SU-DHL-6 (cell line): ENCODE measurements around the gene DLG1.

Experiments used
- H2AFZ ChIP-seq: fragments of 200-600 bp; sonication (generic); 2 replicates; pipeline ENCODE4 v1.6.1; 2014; ENCODE audit warnings: low read depth, mild to moderate bottlenecking, moderate library complexity, mixed read lengths, antibody characterized with exemption, low read length; ENCODE audit not compliant: severe bottlenecking
- H3F3A ChIP-seq: fragments of 200-600 bp; shearing (Covaris generic); 2 replicates; pipeline ENCODE4 v1.6.0; 2016; ENCODE audit warnings: antibody characterized with exemption, mild to moderate bottlenecking; ENCODE audit not compliant: insufficient read depth
- H3K27ac ChIP-seq: fragments of 200-600 bp; sonication (generic); 2 replicates; pipeline ENCODE4 v1.5.1; 2016; ENCODE audit warnings: low read depth, mild to moderate bottlenecking, low read length, moderate library complexity, mixed read lengths
- H3K27me3 ChIP-seq: fragments of 200-600 bp; sonication (generic), shearing (Covaris generic); 2 replicates; pipeline ENCODE4 v1.6.0; 2014; ENCODE audit warnings: mild to moderate bottlenecking, low read length
- H3K36me3 ChIP-seq: fragments of 200-600 bp; sonication (generic); 2 replicates; pipeline ENCODE4 v1.6.1; 2014; ENCODE audit warnings: mild to moderate bottlenecking, low read length, mixed read lengths
- H3K4me2 ChIP-seq: fragments of 300-600, 200-600 bp; shearing (Covaris generic), sonication (generic); 2 replicates; pipeline ENCODE4 v1.6.0; 2014; ENCODE audit warnings: low read length, low read depth, mild to moderate bottlenecking; ENCODE audit not compliant: poor library complexity, severe bottlenecking
- H3K4me3 ChIP-seq: fragments of 200-600 bp; sonication (generic); 2 replicates; pipeline ENCODE4 v1.5.1; 2014; ENCODE audit warnings: antibody characterized with exemption, low read length, mild to moderate bottlenecking, mixed read lengths; ENCODE audit not compliant: insufficient read depth, poor library complexity, severe bottlenecking
- H3K79me2 ChIP-seq: fragments of 200-600 bp; sonication (generic); 2 replicates; pipeline ENCODE4 v1.6.1; 2014; ENCODE audit warnings: mild to moderate bottlenecking, low read length, moderate library complexity; ENCODE audit not compliant: insufficient read depth
- H3K9ac ChIP-seq: fragments of 200-600 bp; sonication (generic); 2 replicates; pipeline ENCODE4 v1.7.0; 2014; ENCODE audit warnings: mild to moderate bottlenecking, low read length
- H3K9me2 ChIP-seq: fragments of 200-600 bp; sonication (generic); replicated peaks from 2 replicates; pipeline ENCODE4 v1.6.1; 2014; ENCODE audit warnings: low read length; ENCODE audit not compliant: insufficient read depth
- H3K9me3 ChIP-seq: fragments of 200-600 bp; sonication (generic); 2 replicates; pipeline ENCODE4 v1.6.1; 2014; ENCODE audit warnings: low read length, mixed read lengths; ENCODE audit not compliant: insufficient read depth
- H4K20me1 ChIP-seq: fragments of 200-600 bp; sonication (generic); 2 replicates; pipeline ENCODE4 v1.6.1; 2014; ENCODE audit warnings: low read depth, mild to moderate bottlenecking, antibody characterized with exemption, low read length, moderate library complexity, mixed read lengths
- EZH2phosphoT487 ChIP-seq: fragments of 200-600 bp; sonication (generic), shearing (Covaris generic); conservative IDR thresholded peaks from 2 replicates; pipeline ENCODE4 v1.6.1; 2018; ENCODE audit warnings: mild to moderate bottlenecking, antibody characterized with exemption, low read length, moderate library complexity, mixed read lengths
- TF ChIP-seq, protein P1 (sequence below): fragments of 200-600 bp; sonication (generic); IDR thresholded peaks from one replicate; pipeline ENCODE4 v1.5.1; 2017; ENCODE audit warnings: antibody characterized with exemption, mild to moderate bottlenecking, low read length, moderate library complexity; ENCODE audit not compliant: insufficient read depth, poor library complexity, severe bottlenecking

Gene DLG1

DNA sequence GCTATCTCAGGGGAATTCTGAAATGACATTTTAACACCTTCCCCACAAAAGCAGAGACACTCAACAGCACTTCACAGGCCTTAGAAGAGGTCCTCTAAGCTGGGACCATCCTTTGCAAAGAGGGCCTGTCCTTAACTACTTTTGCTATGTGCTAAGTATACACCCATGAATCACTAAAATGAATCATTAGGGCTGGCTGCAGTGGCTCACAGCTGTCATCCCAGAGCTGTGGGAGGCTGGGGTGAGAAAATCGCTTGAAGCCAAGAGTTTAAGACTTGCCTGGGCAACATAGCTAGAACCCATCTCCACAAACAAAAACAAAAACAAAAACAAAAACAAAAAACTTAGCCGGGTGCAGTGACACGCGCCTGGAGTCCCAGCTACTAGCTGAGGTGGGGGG lies 214.9 kb downstream of the DLG1 start:
- Histone ChIP-seq H4K20me1 (no peaks in the 10 kb centered on the region), H3K4me2 (no peak overlapping the region), H3K27ac (no peak overlapping the region), H3K9ac (no peak overlapping the region), H2AFZ (no peak overlapping the region), H3K9me3 (no peaks in the 10 kb centered on the region), H3K79me2 (no peaks in the 10 kb centered on the region), H3F3A (peaks cover 12% of the 10 kb centered on the region; the same call in 1 of the 2 replicates), H3K9me2 (no peaks in the 10 kb centered on the region), H3K4me3 (no peak overlapping the region), H3K27me3 (no peaks in the 10 kb centered on the region), H3K36me3 (peaks cover 41% of the 10 kb centered on the region; the same call in 1 of the 2 replicates)
- TF ChIP-seq EZH2phosphoT487, result no peak
- TF ChIP-seq, protein P1, sequence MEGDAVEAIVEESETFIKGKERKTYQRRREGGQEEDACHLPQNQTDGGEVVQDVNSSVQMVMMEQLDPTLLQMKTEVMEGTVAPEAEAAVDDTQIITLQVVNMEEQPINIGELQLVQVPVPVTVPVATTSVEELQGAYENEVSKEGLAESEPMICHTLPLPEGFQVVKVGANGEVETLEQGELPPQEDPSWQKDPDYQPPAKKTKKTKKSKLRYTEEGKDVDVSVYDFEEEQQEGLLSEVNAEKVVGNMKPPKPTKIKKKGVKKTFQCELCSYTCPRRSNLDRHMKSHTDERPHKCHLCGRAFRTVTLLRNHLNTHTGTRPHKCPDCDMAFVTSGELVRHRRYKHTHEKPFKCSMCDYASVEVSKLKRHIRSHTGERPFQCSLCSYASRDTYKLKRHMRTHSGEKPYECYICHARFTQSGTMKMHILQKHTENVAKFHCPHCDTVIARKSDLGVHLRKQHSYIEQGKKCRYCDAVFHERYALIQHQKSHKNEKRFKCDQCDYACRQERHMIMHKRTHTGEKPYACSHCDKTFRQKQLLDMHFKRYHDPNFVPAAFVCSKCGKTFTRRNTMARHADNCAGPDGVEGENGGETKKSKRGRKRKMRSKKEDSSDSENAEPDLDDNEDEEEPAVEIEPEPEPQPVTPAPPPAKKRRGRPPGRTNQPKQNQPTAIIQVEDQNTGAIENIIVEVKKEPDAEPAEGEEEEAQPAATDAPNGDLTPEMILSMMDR, result no peak

DNA sequence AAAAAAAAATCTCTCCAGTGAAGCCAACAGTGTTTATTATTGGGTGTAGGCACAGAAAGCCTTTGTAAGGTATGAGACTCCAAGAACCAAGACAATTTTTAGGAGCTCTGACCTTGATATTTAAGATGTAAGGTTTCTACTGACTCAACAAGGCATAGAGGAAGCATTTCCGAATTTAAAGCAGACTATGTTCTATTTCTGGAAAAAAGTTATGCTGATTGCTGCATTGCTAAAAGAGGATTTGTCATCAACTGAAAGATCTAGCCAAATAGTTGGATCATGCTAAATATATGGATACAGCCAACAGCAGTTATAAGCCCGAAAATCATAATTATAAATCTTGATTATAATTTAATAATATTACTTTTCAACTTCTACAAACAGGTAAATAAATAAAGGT lies 215.5 kb downstream of the DLG1 start:
- no peak overlapping the region for H3K27ac ChIP-seq
- no peak overlapping the region for H3K4me3 ChIP-seq

DNA sequence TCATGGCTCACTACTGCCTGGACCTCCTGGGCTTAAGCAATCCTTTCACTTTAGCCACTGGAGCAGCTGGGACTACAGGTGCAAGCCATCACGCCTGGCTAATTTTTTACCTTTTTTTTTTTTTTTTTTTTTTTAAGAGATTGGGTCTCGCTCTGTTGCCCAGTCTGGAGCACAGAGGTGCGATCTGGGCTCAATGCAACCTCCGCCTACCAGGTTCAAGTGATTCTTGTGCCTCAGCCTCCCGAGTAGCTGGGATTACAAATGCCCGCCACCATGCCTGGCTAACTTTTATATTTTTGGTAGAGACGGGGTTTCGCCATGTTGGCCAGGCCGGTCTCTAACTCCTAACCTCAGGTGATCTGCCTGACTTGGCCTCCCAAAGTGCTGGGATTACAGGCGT lies 218.1 kb downstream of the DLG1 start:
- Histone ChIP-seq H3K9me2 (no peaks in the 10 kb centered on the region), H2AFZ (no peak overlapping the region), H3K36me3 (peaks cover 42% of the 10 kb centered on the region; the same call in 1 of the 2 replicates), H3K27me3 (no peaks in the 10 kb centered on the region), H3K79me2 (no peaks in the 10 kb centered on the region), H3K9ac (no peak overlapping the region), H3K9me3 (no peaks in the 10 kb centered on the region), H3K4me2 (no peak overlapping the region), H3K27ac (no peak overlapping the region), H3F3A (peaks cover 16% of the 10 kb centered on the region; the same call in 1 of the 2 replicates), H3K4me3 (no peak overlapping the region), H4K20me1 (no peaks in the 10 kb centered on the region)
- TF ChIP-seq EZH2phosphoT487, result no peak
- TF ChIP-seq, protein P1, result no peak

More for the DNA sequence above, 215.5 kb downstream of the DLG1 start:
- Histone ChIP-seq H3K9me2 (no peaks in the 10 kb centered on the region), H3K27me3 (no peaks in the 10 kb centered on the region), H3K9ac (no peak overlapping the region), H3K4me2 (no peak overlapping the region), H3K9me3 (no peaks in the 10 kb centered on the region), H3K79me2 (no peaks in the 10 kb centered on the region), H3F3A (peaks cover 12% of the 10 kb centered on the region; the same call in 1 of the 2 replicates), H2AFZ (no peak overlapping the region), H4K20me1 (no peaks in the 10 kb centered on the region), H3K36me3 (peaks cover 44% of the 10 kb centered on the region; the same call in 1 of the 2 replicates)
- TF ChIP-seq EZH2phosphoT487, result no peak
- TF ChIP-seq, protein P1, result no peak
